A549 (cell line): ENCODE data around the gene KRT71. TPM values are rescaled to one million over a fixed set of nuclear protein-coding genes. Genes with fewer than 3 reads are reported as not detected.

Source experiments
- ATAC-seq, 2 experiments: fragments of 200-7000 bp in 1 of 2; fragments of >200 bp in 1 of 2; cut with Nextera tagmentation in 1 of 2; cut with Tn5 transposase in 1 of 2; 3 replicates each; pipeline versions ENCODE4 v1.8.0 to v1.9.1; 2018 to 2020; ENCODE audit warnings: mild to moderate bottlenecking in 1 of 2, moderate library complexity in 1 of 2
- CTCF ChIA-PET: fragments of 300-600 bp; sonication (Branson Sonifier 250); formaldehyde crosslinking; extraction: SDS; loops from one replicate; lab custom pipeline; 2021; ENCODE audit warnings: antibody characterized with exemption, inconsistent platforms; lab: Yijun Ruan, JAX
- POLR2A ChIA-PET: fragments of 350-600 bp; formaldehyde crosslinking; extraction: SDS; loops from one replicate; lab custom pipeline; 2021; ENCODE audit warnings: antibody characterized with exemption, inconsistent platforms; lab: Yijun Ruan, JAX
- DNase-seq, 2 experiments: peaks; one replicate each; pipeline versions ENCODE4 v3.0.0 to v3.0.0-alpha.2; 2011 to 2016; ENCODE audit warnings: low read depth in 1 of 2, low spot score in 1 of 2
- FAIRE-seq: peaks from 2 replicates; lab custom pipeline; 2011; peaks lifted over from hg19 to GRCh38; lab: Jason Lieb, UNC
- H3K27ac ChIP-seq, 2 experiments: fragments of >200 bp; sonication (Bioruptor Twin); formaldehyde crosslinking; 3 replicates each; pipeline ENCODE4 v1.5.1; 2016 to 2017
- H3K4me1 ChIP-seq: fragments of >200 bp; sonication (Bioruptor Twin); formaldehyde crosslinking; 3 replicates; pipeline ENCODE4 v1.6.1; 2016
- H3K4me2 ChIP-seq: fragments of >200 bp; sonication (Bioruptor Twin); formaldehyde crosslinking; 3 replicates; pipeline ENCODE4 v1.6.1; 2016
- H3K4me3 ChIP-seq: fragments of >200 bp; sonication (Bioruptor Twin); formaldehyde crosslinking; 3 replicates; pipeline ENCODE4 v1.5.1; 2016
- H3K9me3 ChIP-seq: fragments of >200 bp; sonication (Bioruptor Twin); formaldehyde crosslinking; 3 replicates; pipeline ENCODE4 v1.6.1; 2016
- ATOH8 ChIP-seq: fragments of 250-450 bp; sonication (Bioruptor Pico); IDR thresholded peaks from 2 replicates; pipeline ENCODE4 v1.5.0; 2020; ENCODE audit warnings: low read depth, mild to moderate bottlenecking, moderate library complexity
- BCL3 ChIP-seq: fragments of >200 bp; sonication (Bioruptor Twin); formaldehyde crosslinking; IDR thresholded peaks from 3 replicates; pipeline ENCODE4 v1.6.1; 2016
- CBX2 ChIP-seq: fragments of 200-600 bp; sonication (generic); IDR thresholded peaks from 2 replicates; pipeline ENCODE4 v1.6.1; 2016; ENCODE audit warnings: low read depth, mild to moderate bottlenecking, borderline replicate concordance
- CBX8 ChIP-seq: fragments of 200-600 bp; sonication (generic); IDR thresholded peaks from 2 replicates; pipeline ENCODE4 v1.6.1; 2016
- CHD4 ChIP-seq: fragments of 200-600 bp; sonication (generic); IDR thresholded peaks from 2 replicates; pipeline ENCODE4 v1.6.1; 2016; ENCODE audit warnings: antibody characterized with exemption, mild to moderate bottlenecking, borderline replicate concordance
- E2F6 ChIP-seq: IDR thresholded peaks from 2 replicates; pipeline ENCODE4 v1.6.1; 2012; ENCODE audit warnings: low read depth, borderline replicate concordance
- EHF ChIP-seq: fragments of 250-450 bp; sonication (Bioruptor Pico); IDR thresholded peaks from 2 replicates; pipeline ENCODE4 v1.5.0; 2020; ENCODE audit warnings: mild to moderate bottlenecking
- EP300 ChIP-seq, 2 experiments: fragments of >200 bp; sonication (Bioruptor Twin); formaldehyde crosslinking; IDR thresholded peaks; 2 replicates in 1 of 2; 3 replicates in 1 of 2; pipeline ENCODE4 v1.6.1; 2016 to 2017
- FOXS1 ChIP-seq: fragments of 250-450 bp; sonication (Bioruptor Pico); IDR thresholded peaks from 2 replicates; pipeline ENCODE4 v1.5.0; 2020; ENCODE audit warnings: mild to moderate bottlenecking, moderate library complexity
- HES2 ChIP-seq: fragments of >200 bp; sonication (Bioruptor Twin); formaldehyde crosslinking; IDR thresholded peaks from 2 replicates; pipeline ENCODE4 v1.6.1; 2016
- JUN ChIP-seq, 2 experiments: fragments of >200 bp; sonication (Bioruptor Twin); formaldehyde crosslinking; IDR thresholded peaks; 2 replicates in 1 of 2; 3 replicates in 1 of 2; pipeline ENCODE4 v1.6.1; 2016 to 2017
- MAFK ChIP-seq: fragments of 450-650 bp; IDR thresholded peaks from 2 replicates; pipeline ENCODE4 v1.6.1; 2014; ENCODE audit not compliant: partially characterized antibody
- MAZ ChIP-seq: fragments of 150-350 bp; IDR thresholded peaks from 2 replicates; pipeline ENCODE4 v1.6.1; 2014; ENCODE audit warnings: antibody characterized with exemption, low read depth, low read length, borderline replicate concordance
- NFE2L2 ChIP-seq: fragments of 150-350 bp; conservative IDR thresholded peaks from 2 replicates; pipeline ENCODE4 v1.6.1; 2014; ENCODE audit warnings: low read length
- PBX3 ChIP-seq: IDR thresholded peaks from 2 replicates; pipeline ENCODE4 v1.6.1; 2012
- REST ChIP-seq: fragments of 200-600 bp; sonication (generic); IDR thresholded peaks from 2 replicates; pipeline ENCODE4 v1.6.1; 2016; ENCODE audit warnings: antibody characterized with exemption, mild to moderate bottlenecking, moderate library complexity
- RNF2 ChIP-seq: fragments of 200-600 bp; sonication (generic); IDR thresholded peaks from 2 replicates; pipeline ENCODE4 v1.6.1; 2016; ENCODE audit warnings: low read depth, mild to moderate bottlenecking, antibody characterized with exemption, moderate library complexity, borderline replicate concordance
- SMC3 ChIP-seq: fragments of >200 bp; sonication (Bioruptor Twin); formaldehyde crosslinking; IDR thresholded peaks from 3 replicates; pipeline ENCODE4 v1.6.1; 2018; ENCODE audit warnings: inconsistent platforms
- ZFP36 ChIP-seq: fragments of 450-650 bp; IDR thresholded peaks from 2 replicates; pipeline ENCODE4 v1.6.1; 2014; ENCODE audit warnings: borderline replicate concordance; ENCODE audit not compliant: partially characterized antibody
- ZSCAN20 ChIP-seq: fragments of 250-450 bp; sonication (Bioruptor Pico); IDR thresholded peaks from 2 replicates; pipeline ENCODE4 v1.8.0; 2022; ENCODE audit warnings: mild to moderate bottlenecking, moderate library complexity
- WGBS: methylation state at CpG from one replicate; pipeline ENCODE4 v1.1.6; 2017; ENCODE audit errors: missing lambda C conversion rate; 5-methylcytosine and 5-hydroxymethylcytosine counted together
- polyA plus RNA-seq, 4 experiments: library from polyadenylated mRNA; depleted of rRNA in 3 of 4; stranded (reverse); fragments of >200 nt; fragmentation: RNase III in 1 of 4; extraction: RNeasy Plus Mini Kit Qiagen cat#74134 plus additional on column Dnase treatment in 1 of 4; gene quantifications; 2 replicates in 3 of 4; 3 replicates in 1 of 4; pipeline ENCODE4 v1.2.3, GENCODE V29; 2011 to 2017

KRT71 gene
- polyA plus RNA-seq, 2 of the 4 experiments (the other 2 are of a cell fraction): not detected

- no peak for TF ChIP-seq BCL3
- no peak for TF ChIP-seq MAFK
Measured at GRCh38 chr12:52585946-52586345, 33.0 kb upstream of the KRT71 start (continued).

GRCh38 chr12:52585066-52585465, 32.1 kb upstream of the KRT71 start:
- POLR2A ChIA-PET: no interaction called here
- H3K9me3 ChIP-seq: no peaks in the 10 kb centered on the region
- TF ChIP-seq CBX2 (no peak), ZSCAN20 (CRISPR knock-in tag) (no peak), E2F6 (no peak), HES2 (no peak), ATOH8 (CRISPR knock-in tag) (no peak), MAZ (no peak), RNF2 (no peak), EP300 (IDR thresholded peaks at IDR 0.05) (no peak), JUN (IDR thresholded peaks at IDR 0.05) (no peak), PBX3 (no peak), CHD4 (no peak), NFE2L2 (no peak), EHF (CRISPR knock-in tag) (no peak), ZFP36 (no peak), MAFK (no peak), FOXS1 (CRISPR knock-in tag) (no peak), SMC3 (no peak), CBX8 (no peak)

GRCh38 chr12:52584156-52584682, 31.3 kb upstream of the KRT71 start:
- ChIA-PET CTCF (interaction anchor here (0.7 to 13.8 kb wide), 21 partner anchors 9 to 444 kb away, joined by 3 to 492 read pairs (median 4); partner anchors contain the start of gene KRT74), POLR2A (no interaction called here)
- no peaks in the 10 kb centered on the region for H3K9me3 ChIP-seq
- peaks cover 24% of the 10 kb centered on the region for H3K4me1 ChIP-seq
- ATAC-seq (no peak), FAIRE-seq (no peak), DNase-seq (no peak)
- H3K4me3 ChIP-seq: no peak overlapping the region
- H3K27ac ChIP-seq: no peak overlapping the region
- TF ChIP-seq REST: no peak
- WGBS: 81% methylated on average over 9 of the region's 9 CpGs
- H3K4me2 ChIP-seq: no peak overlapping the region

More at GRCh38 chr12:52585066-52585465, 32.1 kb upstream of the KRT71 start:
- ATAC-seq: no peak
- Histone ChIP-seq H3K4me1 (peaks cover 24% of the 10 kb centered on the region), H3K4me2 (no peak overlapping the region), H3K27ac (no peak overlapping the region), H3K4me3 (no peak overlapping the region)
- DNase-seq: no peak
- FAIRE-seq: no peak
- 48% methylated on average over 3 of the region's 3 CpGs for WGBS
- CTCF ChIA-PET: interaction anchor here (0.9 to 13.8 kb wide), 9 partner anchors 11 to 445 kb away, joined by 3 to 492 read pairs (median 5); partner anchors contain the start of gene KRT74
